AG20443 (cell line): ENCODE results near the gene TTLL10.

Experiments
- DNase-seq: peaks from one replicate; pipeline ENCODE4 v3.0.0; 2012; ENCODE audit warnings: low spot score, mixed read lengths

Gene TTLL10

GRCh38 chr1:1160281-1160930 lies 13.3 kb upstream of the TTLL10 start:
- no peak for DNase-seq

- no peak for DNase-seq
Observed at GRCh38 chr1:1161078-1161682, 12.5 kb upstream of the TTLL10 start.

- DNase-seq = no peak
Observed at GRCh38 chr1:1161683-1162079, 12.0 kb upstream of the TTLL10 start.

GRCh38 chr1:1162597-1163537 lies 10.8 kb upstream of the TTLL10 start:
- no peak for DNase-seq

- DNase-seq = no peak
Observed at GRCh38 chr1:1163538-1164070, 10.1 kb upstream of the TTLL10 start.

GRCh38 chr1:1164361-1164700 lies 9.3 kb upstream of the TTLL10 start:
- DNase-seq = no peak

GRCh38 chr1:1164701-1165451 lies 8.8 kb upstream of the TTLL10 start:
- no peak for DNase-seq

- no peak for DNase-seq
Observed at GRCh38 chr1:1165485-1165884, 8.2 kb upstream of the TTLL10 start.

GRCh38 chr1:1165900-1166421 lies 7.7 kb upstream of the TTLL10 start:
- DNase-seq = no peak

GRCh38 chr1:1166642-1167397 lies 6.9 kb upstream of the TTLL10 start:
- DNase-seq = no peak

GRCh38 chr1:1167398-1167821 lies 6.3 kb upstream of the TTLL10 start:
- no peak for DNase-seq

- DNase-seq = no peak
Observed at GRCh38 chr1:1167841-1168450, 5.7 kb upstream of the TTLL10 start.

GRCh38 chr1:1168451-1169411 lies 4.9 kb upstream of the TTLL10 start:
- no peak for DNase-seq

- no peak for DNase-seq
Observed at GRCh38 chr1:1169429-1170214, 4.1 kb upstream of the TTLL10 start.

GRCh38 chr1:1170215-1171091 lies 3.2 kb upstream of the TTLL10 start:
- DNase-seq = no peak

- DNase-seq = no peak
Observed at GRCh38 chr1:1171161-1171545, 2.5 kb upstream of the TTLL10 start.

GRCh38 chr1:1171546-1172340 lies 1.9 kb upstream of the TTLL10 start:
- no peak for DNase-seq
